ENCODE data around the gene RIN3.
"Not testable (repeated sequence)": the region's sequence is repeated elsewhere in the genome, so short reads cannot be mapped to it uniquely, and the experiment has no call there.

Gene RIN3

DNA sequence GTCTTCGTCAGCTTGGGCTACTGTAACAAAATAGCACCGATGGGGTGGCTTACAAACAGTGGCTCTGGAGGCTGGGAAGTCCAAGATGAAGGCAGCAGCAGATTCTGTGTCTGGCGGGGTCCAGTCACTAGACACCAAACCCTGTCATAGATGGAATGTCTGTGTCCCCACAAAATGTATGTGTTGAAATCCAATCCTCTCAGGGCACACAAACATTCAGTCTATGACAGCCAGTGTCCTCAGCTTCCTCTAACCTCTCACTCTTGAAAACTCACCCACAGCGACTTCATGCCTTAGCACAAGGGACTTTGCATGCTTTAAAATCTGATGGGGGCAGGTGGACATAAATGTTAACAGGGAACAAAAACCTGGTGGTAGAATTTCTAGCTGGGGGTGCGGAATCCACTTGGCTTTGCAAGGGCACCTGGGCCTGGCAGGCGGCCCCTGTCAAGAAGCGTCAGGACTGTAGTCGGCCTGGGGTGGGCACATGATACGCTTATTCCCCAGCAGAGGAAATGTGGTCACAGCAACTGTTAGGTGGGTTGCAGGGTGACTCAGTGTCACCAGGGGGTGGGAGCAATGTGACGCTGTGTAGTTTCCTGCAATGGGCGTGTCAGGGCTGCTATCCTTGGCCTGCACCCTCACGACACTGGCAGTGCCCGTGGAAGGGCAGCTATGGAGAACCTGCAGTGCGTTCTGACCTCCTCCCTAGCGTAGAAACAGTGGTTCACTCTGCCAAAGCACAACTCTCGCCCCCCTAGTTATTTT, 17.7 kb downstream of the RIN3 start:
- peak; percentile 16 for DNase-seq

DNA sequence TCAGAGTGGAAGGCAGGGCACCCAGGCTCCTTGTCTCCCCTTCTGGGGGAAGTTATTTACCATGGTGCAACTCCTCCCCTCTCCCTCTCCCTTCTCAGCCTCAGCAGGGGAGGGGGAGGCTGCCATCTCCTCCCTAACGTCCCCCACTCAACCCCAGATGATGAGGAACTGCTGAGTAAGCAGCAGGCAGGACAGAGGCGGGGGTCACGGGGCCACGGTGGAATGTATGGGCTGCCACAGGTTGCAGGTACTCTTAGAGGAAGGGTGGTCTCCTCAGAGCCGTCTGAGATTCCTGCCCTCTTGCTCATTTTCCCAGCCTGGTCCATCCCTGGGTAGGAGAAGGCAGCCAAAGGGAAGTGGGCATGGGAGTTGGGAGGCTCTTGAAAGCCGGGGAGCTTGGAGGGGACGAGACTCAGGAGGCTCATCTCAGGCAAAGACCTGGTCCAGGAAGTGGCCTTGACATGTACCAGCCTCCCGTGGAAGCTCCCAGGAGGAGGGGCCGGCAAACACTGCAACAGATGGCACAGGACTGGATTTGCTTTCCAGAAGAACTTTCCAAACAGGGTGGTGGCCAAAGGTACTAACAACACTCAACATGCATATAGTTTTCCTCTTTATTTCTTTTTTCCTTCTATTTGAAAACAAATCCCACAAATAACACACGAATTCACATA, 19.0 kb downstream of the RIN3 start:
- DNase-seq, result no peak

DNA sequence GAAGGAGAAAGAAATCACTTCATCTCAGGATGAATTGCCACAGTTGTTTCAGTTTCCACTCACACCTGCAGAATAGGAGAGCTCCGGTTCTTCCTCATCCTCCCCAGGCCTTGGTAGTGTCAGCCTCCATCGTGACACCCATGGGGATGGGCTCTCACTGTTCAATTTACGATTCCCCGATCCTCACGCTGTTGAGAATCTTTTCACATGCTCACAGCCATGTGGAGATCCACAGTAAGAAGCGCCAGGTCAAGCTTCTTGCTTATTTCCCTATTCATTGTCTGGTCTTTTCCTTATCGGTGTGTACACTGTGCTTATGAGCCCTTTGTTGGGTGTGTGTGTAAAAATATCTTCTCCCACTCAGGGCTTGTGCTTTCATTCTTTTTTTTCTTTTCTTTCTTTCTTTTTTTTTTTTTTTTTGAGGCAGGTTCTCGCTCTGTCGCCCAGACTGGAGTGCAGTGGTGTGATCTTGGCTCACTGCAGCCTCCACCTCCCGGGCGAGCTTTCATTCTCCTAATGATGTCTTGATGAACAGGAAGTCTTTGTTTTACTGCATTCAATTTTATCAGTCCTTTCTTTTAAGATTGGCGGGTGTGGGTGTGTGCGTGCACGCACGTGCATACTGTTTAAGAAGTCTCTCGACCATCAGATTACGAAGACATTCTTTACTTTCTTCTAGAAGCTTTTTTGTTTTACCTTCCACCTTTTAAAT, 21.5 kb downstream of the RIN3 start:
- no peak for DNase-seq

DNA sequence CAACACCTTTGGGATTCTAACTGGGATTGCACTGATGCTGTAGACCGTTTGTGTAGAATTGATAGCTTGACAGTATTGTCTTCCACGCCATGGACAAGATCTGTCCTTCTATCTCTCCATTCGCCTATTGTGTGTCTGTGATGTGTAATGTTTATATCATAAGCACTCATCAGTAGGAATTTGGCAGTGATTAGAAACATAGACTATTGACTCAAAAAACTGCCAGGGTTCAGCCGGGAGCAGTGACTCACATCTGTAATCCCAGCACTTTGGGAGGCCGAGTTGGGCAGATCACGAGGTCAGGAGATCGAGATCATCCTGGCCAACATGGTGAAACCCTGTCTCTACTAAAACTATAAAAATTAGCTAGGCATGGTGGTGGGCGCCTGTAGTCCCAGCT, 22.6 kb downstream of the RIN3 start:
- not testable (repeated sequence) for DNase-seq

GRCh38 chr14:92538412-92538985, 24.9 kb downstream of the RIN3 start:
- no peak for DNase-seq

GRCh38 chr14:92539419-92539818, 25.8 kb downstream of the RIN3 start:
- no peak for DNase-seq

DNA sequence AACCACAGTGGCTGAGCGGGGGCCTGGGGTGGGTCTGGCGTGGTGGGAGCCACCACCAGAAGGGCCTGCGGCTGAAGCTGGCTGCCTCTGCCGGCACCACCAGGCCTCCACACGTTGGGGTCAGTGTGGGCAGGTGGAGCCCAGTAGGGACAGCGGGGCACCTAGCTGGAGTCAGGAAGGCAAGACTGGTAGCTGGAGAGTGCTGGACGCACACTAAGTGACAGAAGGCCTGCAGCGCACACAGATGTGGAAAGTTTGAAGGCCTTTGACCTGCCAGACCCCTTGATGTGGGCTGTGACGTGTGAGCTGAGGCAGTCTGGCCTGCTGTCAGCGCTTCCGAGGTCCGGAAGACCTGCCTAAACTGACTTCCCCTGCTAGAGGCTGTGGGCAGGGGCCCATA, 26.3 kb downstream of the RIN3 start:
- DNase-seq, result no peak

DNA sequence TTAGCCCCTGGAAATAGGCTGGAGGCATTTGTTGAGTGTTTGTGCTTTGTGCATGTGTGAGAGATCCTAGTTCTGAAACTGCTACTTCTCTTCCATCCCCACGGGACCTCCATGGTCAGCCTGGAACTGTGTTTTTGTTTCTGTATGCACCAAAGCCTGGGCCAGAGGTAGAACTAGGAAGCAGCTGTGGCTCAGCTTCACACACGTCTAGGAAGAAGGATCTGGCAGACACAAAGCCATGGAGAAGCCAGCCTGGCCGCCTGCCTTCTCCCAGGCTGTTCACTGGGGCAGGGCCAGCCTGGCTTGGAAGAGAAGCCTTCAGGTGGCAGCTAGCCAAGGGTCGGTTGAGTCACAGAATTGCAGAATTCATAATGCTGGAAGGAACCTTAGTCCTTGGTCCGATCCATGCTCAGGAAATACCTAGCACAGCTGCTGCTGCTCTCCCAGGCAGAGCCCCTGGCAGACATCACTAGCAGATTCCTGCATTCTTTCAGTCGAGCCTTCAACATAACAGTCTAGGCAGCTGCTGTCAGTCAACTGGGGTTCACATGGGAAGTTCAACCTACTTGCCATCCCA, 27.0 kb downstream of the RIN3 start:
- no peak for DNase-seq

DNA sequence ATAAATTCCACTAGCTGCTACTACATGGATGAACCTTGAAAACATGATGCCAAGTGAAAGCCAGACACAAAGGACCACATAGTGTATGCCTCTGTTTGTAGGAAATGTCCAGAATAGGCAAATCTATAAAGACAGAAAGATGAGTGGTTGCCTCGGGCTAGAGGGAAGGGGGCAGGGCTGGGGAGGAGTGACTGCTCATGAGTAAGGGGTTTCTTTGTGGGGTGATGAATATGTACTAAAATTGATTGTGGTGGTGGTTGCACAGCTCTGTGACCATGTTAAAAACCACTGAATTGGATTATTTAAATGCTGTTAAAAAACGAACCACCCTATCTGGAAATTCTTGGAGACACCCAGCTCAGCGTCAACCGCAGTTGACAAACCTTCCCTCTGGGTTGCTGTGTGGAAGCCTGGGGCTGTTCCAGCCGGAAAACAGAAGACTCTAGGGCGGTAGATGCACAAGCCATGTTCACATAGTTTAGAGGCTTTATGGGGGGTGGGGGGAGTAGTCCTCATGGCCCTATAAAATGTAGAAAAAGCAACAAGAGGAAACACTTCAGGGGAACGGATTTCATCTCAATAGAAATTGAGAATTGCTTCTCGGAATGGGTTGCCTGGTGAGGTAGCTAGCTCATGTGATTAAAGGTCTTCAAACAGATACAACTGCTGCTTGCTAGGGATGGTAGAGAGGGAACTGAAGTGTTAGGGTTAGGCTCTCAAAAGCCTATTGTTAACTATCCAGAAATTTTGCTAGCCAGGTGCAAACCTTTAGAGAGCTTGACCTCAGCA, 29.4 kb downstream of the RIN3 start:
- DNase-seq, result no peak

DNA sequence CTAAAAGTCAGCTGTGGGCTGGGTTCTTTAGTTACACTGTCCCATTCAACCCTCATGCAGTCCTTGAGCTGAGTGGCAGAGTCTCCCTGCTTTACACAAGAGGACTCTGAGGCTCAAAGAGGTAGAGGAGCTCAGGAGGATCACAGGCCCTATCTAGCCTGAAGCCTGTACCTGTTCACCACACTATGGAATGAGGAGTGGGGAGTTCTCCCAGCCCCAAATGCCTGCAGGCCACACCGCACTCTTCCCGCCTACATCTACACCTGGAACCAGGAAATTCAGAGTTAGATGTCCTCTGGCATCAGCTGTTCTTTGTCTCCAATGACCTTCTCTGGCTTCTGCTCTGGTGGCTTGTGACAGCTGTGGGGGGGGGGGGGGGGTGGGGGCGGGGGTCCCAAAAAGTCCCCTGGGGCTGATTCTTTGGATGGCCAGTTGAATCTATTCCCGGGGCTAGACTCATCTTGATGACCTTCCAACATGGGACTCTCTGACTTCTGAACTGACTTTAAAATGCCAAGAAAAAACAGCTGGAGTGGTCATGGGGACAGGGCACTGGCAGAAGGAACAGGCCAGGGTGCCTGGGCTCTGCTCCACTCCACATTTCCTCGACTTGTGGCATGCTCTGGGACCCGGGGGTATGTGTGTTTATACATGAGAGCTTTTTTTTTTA, 30.6 kb downstream of the RIN3 start:
- DNase-seq, result no peak

DNA sequence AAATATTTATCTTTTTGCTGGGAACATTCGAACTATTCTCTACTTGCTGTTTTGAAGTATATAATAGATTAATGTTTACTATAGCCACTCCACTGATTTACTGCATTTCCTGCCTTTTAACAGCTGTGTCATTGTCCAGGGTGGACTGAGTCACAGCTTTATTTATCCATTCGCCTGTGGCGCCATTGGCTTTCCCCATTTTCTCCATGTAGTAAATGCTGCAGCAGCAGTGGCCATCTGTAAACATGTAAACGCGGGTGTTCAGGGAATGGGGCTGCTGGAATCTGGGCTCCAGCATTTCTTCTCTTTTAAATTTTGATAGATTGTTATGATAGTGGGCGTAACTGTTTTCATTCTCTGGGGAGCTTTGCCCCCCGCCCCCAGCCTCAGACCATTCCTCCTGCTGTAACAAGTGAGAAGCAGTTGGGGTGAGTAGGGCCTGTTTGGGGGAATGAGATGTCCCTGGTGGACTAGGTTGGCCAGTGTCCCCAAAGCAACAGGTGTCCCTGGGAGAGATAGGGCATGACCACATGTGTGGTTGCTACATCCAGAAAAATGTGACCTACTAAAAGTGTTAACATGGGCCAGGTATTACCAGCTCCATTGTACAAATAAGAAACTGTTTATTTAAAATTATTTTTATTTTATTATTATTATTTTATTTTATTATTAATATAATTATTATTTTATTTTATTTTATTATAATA, 32.9 kb downstream of the RIN3 start:
- DNase-seq, result no peak

GRCh38 chr14:92549105-92549858, 35.7 kb downstream of the RIN3 start:
- no peak for DNase-seq

DNA sequence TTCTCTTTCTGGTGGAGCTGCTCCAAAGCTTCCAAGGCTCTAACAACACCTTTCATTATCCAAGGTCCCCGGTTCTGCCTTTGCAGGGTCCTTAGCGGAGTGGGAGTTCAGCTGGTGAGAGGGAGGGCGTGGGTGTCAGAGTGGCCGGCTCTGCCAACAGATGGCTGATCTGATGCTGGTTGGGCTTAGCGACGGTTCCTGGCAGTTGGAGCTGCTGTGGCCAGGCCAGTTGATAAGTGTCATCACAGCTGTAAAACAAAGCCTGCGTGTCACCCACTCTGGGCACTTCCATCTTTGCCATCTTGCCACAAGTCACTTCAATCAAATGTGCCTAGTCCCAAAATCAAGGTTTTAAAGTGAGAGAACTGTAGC, 36.3 kb downstream of the RIN3 start:
- DNase-seq, result peak; percentile 78

GRCh38 chr14:92551044-92551841, 37.7 kb downstream of the RIN3 start:
- DNase-seq, result peak; percentile 66

DNA sequence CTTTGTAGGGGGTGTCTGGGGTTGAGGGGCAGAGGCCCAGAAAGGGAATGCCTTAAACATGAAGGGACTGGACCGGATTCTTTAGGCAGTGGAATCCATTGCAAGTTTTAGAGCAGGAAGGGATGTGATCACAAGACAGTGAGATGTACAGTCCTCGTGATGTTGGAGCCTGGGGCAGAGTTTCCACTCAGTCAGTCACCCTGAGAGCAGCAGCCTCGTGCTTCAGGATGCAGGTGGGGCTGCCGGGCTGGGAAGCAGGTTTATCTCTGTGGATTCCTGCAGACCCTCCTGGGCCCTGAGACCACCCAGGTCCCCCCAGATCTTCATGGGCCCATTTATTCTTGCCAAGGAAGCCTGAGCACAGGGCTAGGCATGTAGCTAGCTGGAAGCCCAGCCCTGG, 38.5 kb downstream of the RIN3 start:
- DNase-seq, result no peak

- no peak for DNase-seq
Measured at GRCh38 chr14:92553438-92553837, 39.9 kb downstream of the RIN3 start.

- no peak for DNase-seq
Measured at GRCh38 chr14:92555465-92556111, 42.0 kb downstream of the RIN3 start.

DNA sequence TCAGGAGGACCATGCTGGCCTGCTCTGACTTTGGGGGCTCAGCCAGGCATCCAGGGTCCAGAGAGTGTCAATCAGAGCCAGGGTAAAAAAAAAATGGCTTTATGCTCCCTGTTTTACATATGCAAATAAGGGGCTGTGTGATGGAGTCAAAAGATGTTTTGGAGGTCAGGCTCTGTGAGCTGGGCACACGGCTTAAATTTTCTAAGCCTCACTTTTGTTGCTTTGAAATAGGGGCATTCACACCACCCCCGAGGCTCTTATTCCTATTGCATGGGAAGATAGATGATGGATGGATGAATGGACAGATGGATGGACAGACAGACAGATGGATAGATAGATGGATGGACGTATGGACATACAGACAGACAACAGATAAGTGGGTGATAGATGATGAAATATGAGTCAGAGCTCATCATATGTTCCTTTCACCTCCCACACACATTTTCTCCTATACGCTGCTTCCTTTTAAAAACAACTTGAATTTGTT, 42.7 kb downstream of the RIN3 start:
- no peak for DNase-seq
